GM18517 (cell line): ENCODE measurements around the gene MAMDC4.
A peak's percentile ranks its signal among the peaks of the same experiment; 100 is the strongest.

ENCODE experiments used
- ATAC-seq: cut with Tn5 transposase; IDR thresholded peaks from one replicate; pipeline ENCODE4 v1.9.1; 2021; ENCODE audit warnings: mild to moderate bottlenecking, moderate library complexity; ENCODE audit not compliant: unreplicated experiment

MAMDC4 gene

GRCh38 chr9:136885950-136886578, 33.9 kb downstream of the MAMDC4 start, which contains the start of gene TRAF2:
Gene TRAF2, plus strand, starts transcription at chr9:136886516. Its CDS starts 12,225 bp downstream, at chr9:136898741.
- ATAC-seq, result peak; percentile 72

GRCh38 chr9:136886610-136887597, 34.8 kb downstream of the MAMDC4 start:
- ATAC-seq, result peak; percentile 24

- no peak for ATAC-seq
Observed at GRCh38 chr9:136888454-136888853, 36.3 kb downstream of the MAMDC4 start.

GRCh38 chr9:136889858-136890257, 37.7 kb downstream of the MAMDC4 start:
- ATAC-seq, result no peak

- ATAC-seq, result no peak
Observed at GRCh38 chr9:136890661-136891060, 38.5 kb downstream of the MAMDC4 start.

- no peak for ATAC-seq
Observed at GRCh38 chr9:136896027-136896426, 43.9 kb downstream of the MAMDC4 start.

GRCh38 chr9:136898483-136899100, 46.4 kb downstream of the MAMDC4 start:
- no peak for ATAC-seq

- no peak for ATAC-seq
Observed at GRCh38 chr9:136899196-136899595, 47.0 kb downstream of the MAMDC4 start.

- ATAC-seq, result no peak
Observed at GRCh38 chr9:136900556-136900955, 48.4 kb downstream of the MAMDC4 start.

- no peak for ATAC-seq
Observed at GRCh38 chr9:136900988-136901515, 48.9 kb downstream of the MAMDC4 start.

GRCh38 chr9:136901516-136902258, 49.5 kb downstream of the MAMDC4 start:
- peak; percentile 59 for ATAC-seq

- peak; percentile 44 for ATAC-seq
Observed at GRCh38 chr9:136902259-136902821, 50.2 kb downstream of the MAMDC4 start.

- no peak for ATAC-seq
Observed at GRCh38 chr9:136903041-136903554, 51.0 kb downstream of the MAMDC4 start.

GRCh38 chr9:136906266-136906665, 54.1 kb downstream of the MAMDC4 start:
- no peak for ATAC-seq

GRCh38 chr9:136907011-136907914, 55.1 kb downstream of the MAMDC4 start:
- no peak for ATAC-seq
